ENCODE results near the gene PHF1.

PHF1 gene

GRCh38 chr6:33428224-33428965, 17.6 kb downstream of the PHF1 start:
- intact Hi-C loops (cut with DNase I) = loop anchor here (5.0 kb wide), 1 partner anchor 36 kb away; the partner anchor contains the start of gene KIFC1
- no peak for DNase-seq

- intact Hi-C loops (cut with DNase I) = loop anchor here (5.0 kb wide), 1 partner anchor 37 kb away; the partner anchor contains the start of gene KIFC1
- no peak for DNase-seq
Measured at GRCh38 chr6:33428966-33429749, 18.3 kb downstream of the PHF1 start.

GRCh38 chr6:33429750-33430052, 18.9 kb downstream of the PHF1 start:
- intact Hi-C loops (cut with DNase I) = loop anchor here (5.0 kb wide), 1 partner anchor 37 kb away; the partner anchor contains the start of gene KIFC1
- no peak for DNase-seq

- DNase-seq = no peak
- intact Hi-C loops (cut with DNase I) = no loop called here
Measured at GRCh38 chr6:33430334-33430733, 19.5 kb downstream of the PHF1 start.

- peak; percentile 80 to 98 (median 88) for DNase-seq
- intact Hi-C loops (cut with DNase I) = no loop called here
Measured at GRCh38 chr6:33430991-33431879, 20.4 kb downstream of the PHF1 start.

- intact Hi-C loops (cut with DNase I) = no loop called here
- peak in 1 of 10 donors; percentile 65 for DNase-seq
Measured at GRCh38 chr6:33431880-33432541, 21.2 kb downstream of the PHF1 start.

GRCh38 chr6:33432546-33432945, 21.7 kb downstream of the PHF1 start:
- no peak for DNase-seq
- intact Hi-C loops (cut with DNase I) = no loop called here

GRCh38 chr6:33433001-33433543, 22.3 kb downstream of the PHF1 start:
- DNase-seq = no peak
- intact Hi-C loops (cut with DNase I) = no loop called here

- intact Hi-C loops (cut with DNase I) = no loop called here
- no peak for DNase-seq
Measured at GRCh38 chr6:33433544-33434191, 22.9 kb downstream of the PHF1 start.

GRCh38 chr6:33434961-33435360, 24.1 kb downstream of the PHF1 start:
- intact Hi-C loops (cut with DNase I) = no loop called here
- DNase-seq = peak in 1 of 10 donors; percentile 7

- intact Hi-C loops (cut with DNase I) = no loop called here
- DNase-seq = peak in 1 of 10 donors; percentile 67
Measured at GRCh38 chr6:33437666-33438065, 26.9 kb downstream of the PHF1 start.

- intact Hi-C loops (cut with DNase I) = no loop called here
- DNase-seq = no peak
Measured at GRCh38 chr6:33438978-33439594, 28.3 kb downstream of the PHF1 start.

- no peak for DNase-seq
- intact Hi-C loops (cut with DNase I) = no loop called here
Measured at GRCh38 chr6:33439956-33440648, 29.3 kb downstream of the PHF1 start.

GRCh38 chr6:33440649-33441309, 30.0 kb downstream of the PHF1 start:
- intact Hi-C loops (cut with DNase I) = no loop called here
- peak in 1 of 10 donors; percentile 35 for DNase-seq

- DNase-seq = peak in 1 of 10 donors; percentile 67
- intact Hi-C loops (cut with DNase I) = no loop called here
Measured at GRCh38 chr6:33441457-33441856, 30.6 kb downstream of the PHF1 start.

- no peak for DNase-seq
- intact Hi-C loops (cut with DNase I) = no loop called here
Measured at GRCh38 chr6:33442283-33442682, 31.5 kb downstream of the PHF1 start.

GRCh38 chr6:33443025-33443424, 32.2 kb downstream of the PHF1 start:
- intact Hi-C loops (cut with DNase I) = no loop called here
- DNase-seq = no peak

Data from posterior cingulate gyrus (tissue), 11 donors.